Renal cortex interstitium (tissue), 11 donors: ENCODE measurements around the gene NCOA7. TPM values are rescaled to one million over a fixed set of nuclear protein-coding genes. Genes with fewer than 3 reads are reported as not detected.
"Not testable (repeated sequence)": the region's sequence is repeated elsewhere in the genome, so short reads cannot be mapped to it uniquely, and the experiment has no call there.

ENCODE experiments used
- DNase-seq, 11 donors: peaks; one replicate each; pipeline ENCODE4 v3.0.0-alpha.2; 2013; ENCODE audit warnings: low read depth in 9 of 11, low spot score in 4 of 11; ENCODE audit errors: extremely low read depth in 1 of 11
- polyA plus RNA-seq, 3 donors: library from polyadenylated mRNA; unstranded; fragments of 120-200 nt; gene quantifications; one replicate each; pipeline ENCODE4 v1.2.1, GENCODE V29; 2013; ENCODE audit not compliant: insufficient read length in 3 of 3

NCOA7 gene
- polyA plus RNA-seq, 3 donors = 41.2 to 55.2 (median 47.1) TPM

- DNase-seq = no peak
Measured at GRCh38 chr6:125846292-125847024, 55.7 kb downstream of the NCOA7 start.

- DNase-seq = not testable (repeated sequence)
Measured at GRCh38 chr6:125848286-125848685, 57.5 kb downstream of the NCOA7 start.

DNA sequence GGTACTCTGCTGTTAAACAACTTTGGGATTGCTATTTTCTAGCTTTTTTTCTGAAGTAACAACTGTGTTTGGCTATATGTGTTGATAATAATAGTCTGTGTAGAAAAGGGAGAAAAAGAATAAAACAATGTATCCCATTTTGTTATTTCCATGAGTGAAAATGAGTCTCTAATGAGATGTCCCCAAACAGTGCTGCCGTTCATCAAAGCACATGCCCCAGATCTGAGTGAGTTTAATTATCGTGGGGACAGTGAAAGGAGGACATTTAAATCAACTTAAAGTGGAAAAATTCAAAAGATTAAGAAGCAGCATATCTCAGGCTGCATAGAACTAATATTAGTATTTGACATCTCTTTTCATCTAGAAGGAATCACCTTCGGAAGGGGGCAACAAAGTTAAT is 59.6 kb downstream of the NCOA7 start:
- DNase-seq = no peak

- no peak for DNase-seq
Measured at GRCh38 chr6:125852587-125852986, 61.8 kb downstream of the NCOA7 start.

GRCh38 chr6:125853168-125853567 is 62.4 kb downstream of the NCOA7 start:
- no peak for DNase-seq

DNA sequence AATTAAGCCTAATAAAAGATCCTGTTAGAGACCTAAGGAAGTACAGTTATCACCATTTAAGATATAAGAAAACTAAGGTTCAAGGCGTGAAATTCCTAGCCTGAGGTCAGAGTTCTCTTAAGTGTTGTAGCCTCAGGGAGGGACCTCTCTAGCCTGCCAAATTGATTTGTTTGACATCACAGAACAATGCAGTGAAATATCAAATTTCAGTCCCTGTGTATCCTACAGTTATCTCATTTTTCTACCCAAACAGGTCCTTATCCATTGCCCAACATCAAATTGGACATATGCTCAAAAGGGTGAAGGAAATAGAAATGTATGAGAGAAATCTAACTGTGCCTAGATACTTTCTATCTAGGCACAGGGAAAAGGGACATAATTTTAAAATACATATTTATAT is 63.0 kb downstream of the NCOA7 start:
- no peak for DNase-seq

- no peak for DNase-seq
Measured at GRCh38 chr6:125854355-125854754, 63.6 kb downstream of the NCOA7 start.

- no peak for DNase-seq
Measured at GRCh38 chr6:125855783-125856182, 65.0 kb downstream of the NCOA7 start.

- no peak for DNase-seq
Measured at GRCh38 chr6:125857846-125858245, 67.1 kb downstream of the NCOA7 start.

DNA sequence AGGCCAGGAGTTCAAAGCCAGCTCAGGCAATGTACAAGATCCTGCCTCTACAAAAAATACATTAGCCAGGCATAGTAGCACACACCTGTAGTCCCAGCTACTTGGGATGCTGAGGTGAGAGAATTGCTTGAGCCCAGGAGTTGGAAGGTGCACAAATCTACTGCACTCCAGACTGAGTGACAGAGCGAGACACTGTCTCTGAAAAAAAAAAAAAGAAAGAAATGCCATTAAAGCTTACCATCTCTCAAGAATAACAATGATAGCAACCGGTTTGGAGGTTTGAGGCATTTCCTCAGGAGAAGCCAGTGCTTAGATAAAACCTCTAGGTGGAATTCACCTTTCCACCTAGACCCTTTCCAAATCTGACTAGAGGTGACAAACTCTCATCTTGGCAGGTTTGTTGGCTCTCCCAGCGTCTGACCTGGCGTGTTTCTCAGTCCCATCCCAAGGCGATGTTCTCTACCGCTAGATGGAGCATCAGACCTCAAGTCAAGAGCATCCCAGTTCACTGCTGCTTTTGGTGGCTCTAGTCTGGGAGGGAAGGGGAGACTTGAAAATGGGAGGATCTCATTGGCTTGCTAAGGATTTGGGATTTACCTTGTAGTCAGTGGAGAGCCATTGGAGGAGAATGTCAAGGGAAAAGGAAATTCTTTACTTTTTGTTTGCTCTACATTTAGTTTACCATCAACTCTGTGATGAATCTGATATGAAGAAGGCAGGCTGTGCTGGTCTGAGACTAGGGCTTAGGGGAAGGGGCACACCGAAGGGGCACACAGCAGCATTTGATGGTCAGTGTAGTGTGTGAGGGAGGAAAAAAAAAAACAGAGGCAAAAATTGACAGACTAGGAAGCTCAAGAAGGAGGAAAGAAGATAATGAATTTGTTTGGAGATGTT is 67.9 kb downstream of the NCOA7 start:
- peak; percentile 33 to 63 (median 56) for DNase-seq

DNA sequence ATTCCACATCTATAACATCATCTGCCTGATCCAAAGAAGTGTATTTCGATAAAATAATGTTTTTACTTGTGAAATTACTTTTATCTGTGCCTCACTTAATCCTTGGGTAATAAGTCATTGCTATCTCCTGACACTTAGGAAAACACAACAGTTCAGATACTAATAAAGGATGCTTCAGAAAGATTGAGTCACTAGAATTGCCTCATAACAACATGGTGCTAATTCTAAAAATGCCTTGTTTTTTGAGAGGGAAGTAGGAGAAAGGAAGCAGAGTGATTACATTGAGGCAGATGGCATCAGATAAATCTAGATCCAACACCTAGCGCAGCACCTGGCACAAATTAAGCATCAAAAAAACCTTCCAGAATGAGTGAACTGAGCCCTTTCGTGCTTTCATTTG is 69.0 kb downstream of the NCOA7 start:
- no peak for DNase-seq

GRCh38 chr6:125863023-125863422 is 72.3 kb downstream of the NCOA7 start:
- DNase-seq = no peak

DNA sequence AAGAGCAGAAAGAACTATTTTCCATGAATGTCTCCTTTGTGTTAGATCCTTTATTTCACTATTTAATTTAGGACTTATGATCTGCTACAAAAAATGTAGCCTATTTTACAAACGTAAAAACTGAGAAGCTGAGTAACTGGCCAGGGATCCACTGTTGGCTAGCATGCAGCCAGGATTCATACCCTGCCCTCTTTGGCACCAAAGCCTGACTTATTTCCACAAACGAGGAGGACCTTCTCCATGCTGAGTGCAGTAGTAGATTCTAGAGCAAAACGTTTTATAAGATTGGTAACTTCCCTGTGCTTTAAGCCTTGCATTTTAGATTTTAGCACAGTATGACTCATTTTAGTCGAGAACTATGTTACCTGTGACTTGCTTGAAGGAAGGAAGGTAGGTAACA is 74.3 kb downstream of the NCOA7 start:
- no peak for DNase-seq

- no peak for DNase-seq
Measured at GRCh38 chr6:125866433-125866832, 75.7 kb downstream of the NCOA7 start.

DNA sequence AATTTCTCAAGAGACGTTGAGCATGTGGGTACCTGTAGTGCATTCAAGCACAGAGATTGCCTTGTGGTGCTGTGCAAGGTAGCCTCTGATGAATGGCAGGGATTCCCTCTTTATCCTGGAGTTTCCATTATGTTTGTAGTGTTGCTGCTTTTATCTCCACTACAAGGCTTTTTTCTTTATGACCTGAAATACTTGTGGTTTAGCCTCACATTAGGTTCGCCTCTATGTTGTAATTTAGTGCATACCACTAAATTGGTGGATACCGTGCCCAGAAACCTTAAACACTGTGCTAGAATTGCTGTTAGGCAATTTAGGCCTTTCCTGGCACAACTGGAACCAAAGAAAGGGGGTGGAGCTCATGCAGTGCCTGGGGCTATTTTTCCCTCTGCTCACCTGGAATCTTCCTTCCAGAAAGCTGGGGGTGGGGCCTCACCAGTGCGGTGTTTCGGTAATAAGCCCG is 76.8 kb downstream of the NCOA7 start:
- DNase-seq = peak in 1 of 11 donors; percentile 11

DNA sequence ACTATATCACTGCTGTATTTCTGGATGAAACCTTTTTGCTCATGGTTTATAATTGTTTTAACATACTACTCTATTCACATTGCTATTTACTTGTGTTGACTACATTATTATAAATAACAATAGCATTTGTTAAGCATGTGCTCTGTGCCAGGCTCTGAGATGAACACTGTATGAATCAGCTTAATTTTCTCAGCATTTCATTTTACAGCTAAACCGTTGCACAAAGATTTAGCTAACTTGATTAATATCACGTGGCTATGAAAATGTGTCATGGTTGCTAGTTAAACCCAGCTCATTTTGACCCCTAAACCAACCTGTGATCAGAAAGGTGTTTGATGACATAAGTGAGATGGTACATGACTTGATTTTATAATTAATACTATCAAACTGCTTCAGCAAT is 77.5 kb downstream of the NCOA7 start:
- no peak for DNase-seq

GRCh38 chr6:125868678-125869395 is 78.1 kb downstream of the NCOA7 start:
- peak in 1 of 11 donors; percentile 10 for DNase-seq

- DNase-seq = no peak
Measured at GRCh38 chr6:125869427-125869826, 78.7 kb downstream of the NCOA7 start.

DNA sequence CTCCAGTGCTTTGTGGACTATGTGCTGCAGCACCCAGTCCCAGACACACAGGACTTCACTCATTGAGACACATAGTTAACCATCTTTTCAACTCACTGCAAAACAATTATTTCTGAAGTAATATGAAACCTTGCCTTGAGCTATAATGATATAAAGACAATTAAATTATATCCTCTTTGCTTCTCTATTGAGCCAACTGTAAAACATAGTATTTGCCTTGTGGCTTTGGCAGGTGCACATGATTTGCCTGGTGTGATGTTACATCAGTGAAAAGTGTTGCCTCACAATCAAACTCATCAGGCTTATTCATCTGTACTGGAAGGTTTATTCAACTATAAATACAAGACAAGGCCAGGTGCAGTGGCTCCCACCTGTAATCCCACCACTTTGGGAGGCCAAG is 80.6 kb downstream of the NCOA7 start:
- no peak for DNase-seq
